Dermis blood vessel endothelial cell (primary cell): ENCODE results near the gene OPRD1. TPM values are rescaled to one million over a fixed set of nuclear protein-coding genes. Genes with fewer than 3 reads are reported as not detected.
"Not testable (repeated sequence)": the region's sequence is repeated elsewhere in the genome, so short reads cannot be mapped to it uniquely, and the experiment has no call there.

Experiments
- DNase-seq: peaks from one replicate; pipeline ENCODE4 v3.0.0; 2010
- total RNA-seq: library from RNA; depleted of rRNA; stranded (reverse); fragments of >200 nt; gene quantifications from 2 replicates; pipeline ENCODE4 v1.2.3, GENCODE V29; 2014

Gene OPRD1
- total RNA-seq, 1 donor from 2014 or later, result under 0.01 TPM

GRCh38 chr1:28848416-28848815 is 36.4 kb downstream of the OPRD1 start:
- DNase-seq, result no peak

DNA sequence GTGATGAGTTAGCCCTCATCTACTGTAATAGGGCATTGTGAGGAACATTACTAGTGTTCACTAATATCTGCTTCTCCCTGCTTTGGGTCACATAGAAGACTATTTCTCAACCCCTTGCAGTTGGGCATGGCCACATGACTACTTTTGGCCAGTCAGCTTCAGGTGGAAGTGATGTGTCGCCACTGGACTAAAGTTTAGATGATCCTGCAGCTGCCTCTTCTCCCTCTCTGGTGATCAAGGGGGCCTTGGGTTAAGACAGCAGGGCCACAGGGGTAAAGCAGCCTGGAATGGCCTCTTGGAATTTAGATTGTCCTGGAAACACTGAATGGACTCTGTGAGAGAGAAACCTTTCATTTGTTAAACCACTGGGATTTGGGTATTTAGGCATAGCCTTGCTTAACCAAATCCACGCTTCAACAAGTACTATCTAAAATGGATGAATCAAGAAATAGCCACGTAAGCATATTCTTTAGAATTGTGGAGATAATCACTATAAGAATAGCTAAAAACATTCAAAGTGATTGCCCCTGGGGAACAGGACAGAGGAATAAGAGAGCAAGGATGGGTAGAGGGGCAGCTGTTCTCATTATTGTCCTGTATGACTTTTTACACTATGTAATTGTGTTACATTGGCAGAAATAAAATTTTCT is 41.2 kb downstream of the OPRD1 start:
- no peak for DNase-seq

DNA sequence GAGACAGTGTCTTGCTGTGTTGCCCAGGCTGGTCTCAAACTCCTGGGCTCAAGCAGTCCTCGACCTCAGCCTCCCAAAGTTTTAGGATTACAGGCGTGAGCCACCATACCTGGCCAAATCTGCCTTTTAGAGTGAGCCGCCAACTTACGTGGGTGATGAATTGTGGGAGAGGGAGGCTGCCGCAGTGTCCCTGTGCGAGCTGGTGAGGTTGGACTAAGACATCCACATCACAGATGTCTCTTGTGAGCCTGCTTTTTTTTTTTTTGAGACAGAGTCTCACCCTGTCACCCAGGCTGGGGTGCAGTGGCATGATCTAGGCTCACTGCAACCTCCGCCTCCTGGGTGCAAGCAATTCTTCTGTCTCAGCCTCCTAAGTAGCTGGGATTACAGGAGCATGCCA is 42.4 kb downstream of the OPRD1 start:
- DNase-seq, result not testable (repeated sequence)

- no peak for DNase-seq
These were observed 43.1 kb downstream of the OPRD1 start for GRCh38 chr1:28855046-28855445.

GRCh38 chr1:28855469-28855951 is 43.5 kb downstream of the OPRD1 start:
- no peak for DNase-seq

- no peak for DNase-seq
These were observed 44.0 kb downstream of the OPRD1 start for GRCh38 chr1:28855969-28856368.

DNA sequence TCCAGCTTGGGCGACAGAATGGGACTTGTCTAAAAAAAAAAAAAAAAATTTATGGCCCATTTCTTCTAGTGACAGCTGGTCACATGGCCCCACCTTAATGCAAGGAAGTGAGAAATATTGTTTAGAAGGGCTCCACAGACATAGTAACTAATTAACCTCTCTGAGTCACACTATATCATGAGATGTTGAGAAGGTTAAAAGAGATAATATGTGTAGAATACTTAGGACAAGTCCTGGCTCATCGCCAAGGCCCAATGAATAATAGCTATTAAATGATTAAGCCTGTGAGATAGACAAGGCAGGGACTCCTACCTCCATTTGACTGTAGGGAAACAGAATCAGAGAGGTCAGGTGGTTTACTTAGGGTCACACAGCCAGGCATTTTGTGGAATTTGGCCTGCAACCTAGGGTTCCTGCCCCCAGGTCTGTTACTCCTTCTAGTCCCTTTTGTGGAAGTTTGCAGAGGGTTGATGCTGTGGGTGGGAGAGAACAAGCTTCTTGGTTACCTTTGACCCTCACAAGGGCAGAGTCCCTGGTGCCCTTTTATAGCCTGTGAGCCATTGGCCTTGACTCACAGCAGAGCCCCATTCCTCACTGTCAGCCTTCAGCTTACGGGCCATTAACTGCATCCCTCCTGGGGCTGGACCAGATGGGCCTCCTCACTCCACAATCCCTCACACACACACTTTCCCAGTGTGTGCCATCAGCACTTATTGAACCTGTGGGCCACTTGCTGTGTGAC is 48.5 kb downstream of the OPRD1 start:
- DNase-seq, result peak; percentile 58

GRCh38 chr1:28862571-28863403 is 50.8 kb downstream of the OPRD1 start:
- no peak for DNase-seq

DNA sequence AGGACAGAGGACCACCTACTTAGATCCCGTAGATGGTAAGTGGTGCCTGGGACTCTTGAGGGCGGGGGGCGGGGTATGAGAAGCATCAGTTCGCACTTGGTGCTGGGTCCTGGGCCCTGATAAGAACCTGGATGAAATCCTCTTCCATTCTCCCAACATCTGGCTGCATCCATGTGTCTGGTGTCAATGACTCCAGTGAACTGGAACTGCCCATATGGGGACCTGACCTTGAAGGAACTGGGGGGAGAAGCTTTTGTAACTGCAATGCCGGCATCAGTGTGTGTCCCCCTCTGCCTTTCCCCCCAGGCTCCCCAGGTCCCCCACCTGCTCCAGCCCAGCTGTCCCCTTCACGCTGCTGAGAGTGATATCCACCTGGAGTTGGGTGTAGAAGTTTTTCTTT is 52.7 kb downstream of the OPRD1 start:
- no peak for DNase-seq

DNA sequence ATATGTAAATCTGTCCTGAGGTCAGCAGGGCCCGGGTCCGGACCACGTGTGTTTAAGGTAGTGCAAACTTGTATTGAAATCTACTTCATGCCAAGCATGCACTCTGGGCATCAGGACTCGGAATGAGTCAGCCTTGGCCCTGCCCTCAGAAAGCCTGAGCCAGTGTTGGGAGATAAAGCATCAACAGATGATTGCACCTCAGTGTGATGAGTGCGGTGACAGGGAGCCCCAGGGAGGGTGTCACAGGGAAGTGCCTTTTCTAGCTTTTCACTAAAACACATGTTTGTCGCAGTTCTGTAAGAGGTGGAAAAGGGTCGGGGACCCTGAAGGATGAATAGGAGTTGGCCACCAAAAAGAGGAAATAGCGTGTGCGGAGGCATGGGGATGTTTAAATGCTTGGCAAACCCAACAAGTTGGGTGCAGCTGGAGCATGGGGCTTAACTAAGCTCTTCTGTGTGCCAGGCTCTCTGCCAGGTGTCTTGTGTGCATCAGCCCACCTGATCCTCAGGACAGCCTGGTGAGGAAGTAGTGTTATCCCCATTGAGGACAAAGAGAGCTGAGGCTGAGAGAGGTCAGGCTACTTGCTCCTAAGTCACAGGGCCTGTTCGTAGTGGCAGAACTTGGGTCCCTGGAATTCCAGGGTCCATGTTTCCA is 54.2 kb downstream of the OPRD1 start:
- no peak for DNase-seq

GRCh38 chr1:28867850-28868249 is 55.9 kb downstream of the OPRD1 start:
- DNase-seq, result no peak

DNA sequence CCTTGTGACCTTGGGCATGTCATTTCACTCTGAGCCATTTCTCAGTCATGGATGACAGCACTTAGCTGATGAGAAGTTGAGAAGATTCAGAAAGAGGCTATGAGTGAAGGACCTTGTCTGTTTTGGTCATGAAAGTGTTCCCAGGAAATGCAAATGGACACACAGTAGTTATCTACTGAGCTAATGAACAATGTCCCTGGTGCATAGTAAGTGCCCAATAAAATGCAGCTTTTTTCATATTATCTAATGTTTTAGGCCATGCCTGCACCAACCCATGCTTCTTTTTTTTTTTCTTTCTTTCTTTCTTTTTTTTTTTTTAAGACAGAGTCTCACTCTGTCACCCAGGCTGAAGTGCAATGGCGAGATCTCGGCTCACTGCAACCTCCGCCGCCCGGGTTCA is 58.0 kb downstream of the OPRD1 start:
- no peak for DNase-seq

GRCh38 chr1:28871631-28872401 is 59.8 kb downstream of the OPRD1 start:
- DNase-seq, result no peak

GRCh38 chr1:28875134-28875533 is 63.2 kb downstream of the OPRD1 start:
- not testable (repeated sequence) for DNase-seq

DNA sequence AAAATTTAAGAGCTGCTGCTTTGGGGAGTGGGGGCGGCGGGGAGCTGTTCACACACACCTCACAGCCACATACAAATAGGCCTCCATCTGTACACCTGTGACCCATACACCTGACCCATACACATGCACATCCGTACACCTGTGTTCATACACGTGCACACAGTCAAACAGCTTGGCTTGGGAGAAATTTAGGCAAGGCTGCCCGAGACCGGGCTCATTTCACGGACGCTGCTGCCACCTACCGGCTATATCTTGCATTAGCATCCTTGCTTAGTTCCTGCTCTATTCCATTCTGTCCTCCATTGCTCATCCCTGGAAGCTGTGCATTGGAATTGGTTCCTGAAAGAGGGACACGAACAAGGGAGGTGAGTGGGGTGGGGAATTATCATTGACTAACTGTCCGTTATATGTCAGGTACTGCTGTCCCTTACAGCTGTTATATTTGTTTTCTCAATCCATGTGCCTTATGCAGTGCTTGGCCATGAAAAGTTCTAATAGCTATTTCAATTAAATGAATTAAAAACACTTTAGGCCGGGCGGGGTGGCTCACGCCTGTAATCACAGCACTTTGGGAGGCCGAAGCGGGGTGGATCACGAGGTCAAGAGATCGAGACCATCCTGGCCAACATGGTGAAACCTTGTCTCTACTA is 65.3 kb downstream of the OPRD1 start:
- peak; percentile 84 for DNase-seq

- no peak for DNase-seq
These were observed 66.8 kb downstream of the OPRD1 start for GRCh38 chr1:28878796-28879195.

- peak; percentile 90 for DNase-seq
These were observed 70.1 kb downstream of the OPRD1 start for GRCh38 chr1:28882009-28882628.

DNA sequence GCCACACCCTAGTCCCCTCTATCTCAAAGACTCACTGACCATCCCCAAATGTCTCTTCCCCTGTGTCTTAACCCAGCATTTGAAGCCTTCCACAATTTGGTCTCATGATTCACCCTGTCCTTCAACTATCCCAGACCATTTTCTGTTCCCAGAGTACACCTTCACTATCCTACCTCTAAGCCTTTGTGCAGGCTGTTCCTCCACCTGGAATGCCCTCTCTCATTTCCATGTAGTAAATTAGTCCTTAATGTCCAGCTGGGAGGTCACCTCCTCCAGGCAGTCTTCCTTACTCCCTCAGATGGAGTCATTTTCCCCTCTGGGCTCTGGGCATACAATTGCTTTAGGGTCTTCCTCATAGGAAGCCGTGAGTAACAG is 71.3 kb downstream of the OPRD1 start:
- peak; percentile 25 for DNase-seq

- no peak for DNase-seq
These were observed 73.5 kb downstream of the OPRD1 start for GRCh38 chr1:28885472-28885877.

- no peak for DNase-seq
These were observed 74.2 kb downstream of the OPRD1 start for GRCh38 chr1:28885977-28886730.
